Stomach smooth muscle (tissue), 2 donors: ENCODE measurements around the gene MVB12B.

Experiments
- H3K27ac ChIP-seq: one replicate; pipeline ENCODE4 v1.7.0; 2013; ENCODE audit warnings: mild to moderate bottlenecking, low read length, inconsistent platforms
- H3K27me3 ChIP-seq, 2 donors: one replicate each; pipeline ENCODE4 v1.7.0; 2013; ENCODE audit warnings: low read length in 2 of 2; ENCODE audit not compliant: insufficient read depth in 2 of 2, control insufficient read depth in 1 of 2
- H3K36me3 ChIP-seq, 2 donors: one replicate each; pipeline ENCODE4 v1.7.0; 2013; ENCODE audit warnings: low read length in 2 of 2; ENCODE audit not compliant: control insufficient read depth in 2 of 2, insufficient read depth in 2 of 2
- H3K4me1 ChIP-seq: one replicate; pipeline ENCODE4 v1.7.0; 2013; ENCODE audit warnings: low read length; ENCODE audit not compliant: control insufficient read depth, insufficient read depth
- H3K4me3 ChIP-seq, 2 donors: one replicate each; pipeline ENCODE4 v1.7.0; 2013; ENCODE audit warnings: low read length in 2 of 2
- H3K9ac ChIP-seq, 2 donors: one replicate each; pipeline ENCODE4 v1.7.0; 2013; ENCODE audit warnings: low read length in 2 of 2, mild to moderate bottlenecking in 1 of 2
- H3K9me3 ChIP-seq, 2 donors: one replicate each; pipeline ENCODE4 v1.7.0; 2013; ENCODE audit warnings: low read length in 2 of 2; ENCODE audit not compliant: control insufficient read depth in 2 of 2
- donor health status: healthy.
- donor health status: Pancreatic carcinoma.

MVB12B gene

DNA sequence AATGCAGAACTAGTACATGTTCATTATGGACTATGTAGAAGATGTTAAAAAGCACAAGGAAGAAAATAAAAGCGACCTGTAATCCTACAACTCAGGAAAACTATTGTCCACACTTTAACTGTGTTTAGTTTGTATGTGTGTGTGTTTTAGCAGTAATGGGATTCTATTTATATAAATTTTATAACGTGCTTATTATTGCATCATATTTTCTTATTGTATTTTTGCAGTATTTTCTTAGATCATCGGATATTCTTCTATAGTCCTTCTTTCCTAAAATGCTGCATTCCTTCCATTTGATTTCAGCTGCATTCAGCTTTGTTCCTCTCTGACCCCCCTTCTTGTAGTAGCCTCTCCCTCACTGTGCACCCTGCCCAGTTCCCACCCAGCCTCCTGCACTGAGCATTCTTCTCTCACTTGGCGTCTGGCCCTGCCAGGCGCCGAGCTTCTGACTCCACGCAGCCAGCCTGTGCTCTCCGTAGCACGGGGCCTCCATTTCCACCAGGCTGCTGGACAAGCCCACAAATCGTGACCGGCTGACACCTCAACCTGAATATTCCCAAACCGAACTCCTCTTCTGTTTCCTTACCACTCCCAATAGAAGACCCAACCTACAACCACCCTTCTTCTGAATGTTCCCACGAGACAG is 39.9 kb downstream of the MVB12B start:
- peak overlapping the region; percentile 46 for H3K27ac ChIP-seq
- peak overlapping the region in 1 of 2 donors; percentile 49 for H3K4me3 ChIP-seq
- peak overlapping the region in 1 of 2 donors; percentile 47 for H3K9ac ChIP-seq
- no peaks in the 10 kb centered on the region for H3K36me3 ChIP-seq
- H3K9me3 ChIP-seq = peaks cover 0 to 3% of the 10 kb centered on the region in 2 donors
- peaks cover 38% of the 10 kb centered on the region for H3K4me1 ChIP-seq
- H3K27me3 ChIP-seq = no peaks in the 10 kb centered on the region

DNA sequence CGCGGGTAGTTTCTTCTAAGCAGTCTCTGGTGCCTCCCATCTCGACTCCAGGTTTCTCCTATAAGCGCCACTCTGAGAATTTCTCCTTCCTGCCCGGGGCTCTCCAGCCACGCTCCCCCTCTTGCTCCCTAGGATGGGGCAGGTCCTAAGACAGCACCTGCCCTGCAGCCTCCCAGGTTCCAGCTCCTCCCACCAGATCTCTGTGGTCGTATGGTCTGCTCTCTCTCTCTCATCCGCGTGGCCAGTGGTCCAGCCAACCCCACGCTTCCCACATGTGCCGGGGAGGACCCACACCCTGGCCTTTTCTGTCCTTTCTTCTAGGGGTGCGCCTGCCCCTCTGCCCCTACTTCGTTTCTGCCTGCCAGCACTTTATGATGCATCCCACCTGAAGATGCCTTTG is 40.5 kb downstream of the MVB12B start:
- H3K36me3 ChIP-seq = no peaks in the 10 kb centered on the region
- H3K27me3 ChIP-seq = no peaks in the 10 kb centered on the region
- peak overlapping the region; percentile 46 for H3K27ac ChIP-seq
- H3K4me3 ChIP-seq = peak overlapping the region in 1 of 2 donors; percentile 49
- H3K9ac ChIP-seq = peak overlapping the region in 1 of 2 donors; percentile 47
- H3K9me3 ChIP-seq = no peaks in the 10 kb centered on the region
- peaks cover 38% of the 10 kb centered on the region for H3K4me1 ChIP-seq

DNA sequence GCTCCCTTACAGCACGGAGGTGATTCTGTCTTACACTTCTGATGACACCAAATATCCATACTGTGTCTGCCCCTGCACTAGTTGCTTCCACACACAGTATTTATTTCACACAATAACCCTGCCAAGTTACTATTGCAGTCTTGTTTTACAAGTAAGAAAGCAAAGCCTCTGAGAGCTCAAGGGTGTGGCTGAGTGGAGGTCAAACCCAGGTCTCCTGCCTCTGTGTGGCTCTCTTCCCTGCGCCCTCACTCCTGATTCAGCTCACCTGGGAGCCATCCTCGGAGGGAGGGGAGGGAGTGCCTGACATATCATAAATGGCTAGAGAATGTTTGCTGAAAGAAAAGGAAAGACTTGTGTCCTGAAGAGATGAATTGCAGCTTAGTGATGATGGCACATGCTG is 41.0 kb downstream of the MVB12B start:
- Histone ChIP-seq H3K36me3 (no peaks in the 10 kb centered on the region), H3K4me3 (no peak overlapping the region), H3K9ac (no peak overlapping the region), H3K9me3 (no peaks in the 10 kb centered on the region), H3K4me1 (peaks cover 38% of the 10 kb centered on the region), H3K27me3 (no peaks in the 10 kb centered on the region), H3K27ac (no peak overlapping the region)

DNA sequence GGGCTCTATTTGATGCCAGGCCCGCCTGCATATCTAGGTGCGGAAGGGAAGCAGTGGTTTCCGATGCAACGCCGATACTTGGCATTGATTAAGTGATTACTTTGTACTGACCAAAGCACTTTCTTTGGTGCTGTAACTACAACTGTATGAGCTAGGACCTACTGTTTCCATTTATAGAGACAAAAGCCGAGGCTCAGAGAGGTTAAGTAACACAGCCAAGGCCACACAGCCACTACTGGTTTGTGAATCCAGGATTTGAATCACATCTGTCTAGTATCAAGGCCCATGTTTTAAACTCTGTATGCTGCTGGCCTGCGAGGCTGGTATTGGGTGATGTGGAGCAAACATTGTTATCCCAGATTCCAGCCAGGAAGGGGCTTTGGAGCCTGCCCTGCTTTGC is 41.4 kb downstream of the MVB12B start:
- no peaks in the 10 kb centered on the region for H3K9me3 ChIP-seq
- H3K27me3 ChIP-seq = no peaks in the 10 kb centered on the region
- H3K4me1 ChIP-seq = peaks cover 38% of the 10 kb centered on the region
- no peak overlapping the region for H3K27ac ChIP-seq
- peaks cover 0 to 2% of the 10 kb centered on the region in 2 donors for H3K36me3 ChIP-seq
- H3K4me3 ChIP-seq = no peak overlapping the region
- no peak overlapping the region for H3K9ac ChIP-seq

DNA sequence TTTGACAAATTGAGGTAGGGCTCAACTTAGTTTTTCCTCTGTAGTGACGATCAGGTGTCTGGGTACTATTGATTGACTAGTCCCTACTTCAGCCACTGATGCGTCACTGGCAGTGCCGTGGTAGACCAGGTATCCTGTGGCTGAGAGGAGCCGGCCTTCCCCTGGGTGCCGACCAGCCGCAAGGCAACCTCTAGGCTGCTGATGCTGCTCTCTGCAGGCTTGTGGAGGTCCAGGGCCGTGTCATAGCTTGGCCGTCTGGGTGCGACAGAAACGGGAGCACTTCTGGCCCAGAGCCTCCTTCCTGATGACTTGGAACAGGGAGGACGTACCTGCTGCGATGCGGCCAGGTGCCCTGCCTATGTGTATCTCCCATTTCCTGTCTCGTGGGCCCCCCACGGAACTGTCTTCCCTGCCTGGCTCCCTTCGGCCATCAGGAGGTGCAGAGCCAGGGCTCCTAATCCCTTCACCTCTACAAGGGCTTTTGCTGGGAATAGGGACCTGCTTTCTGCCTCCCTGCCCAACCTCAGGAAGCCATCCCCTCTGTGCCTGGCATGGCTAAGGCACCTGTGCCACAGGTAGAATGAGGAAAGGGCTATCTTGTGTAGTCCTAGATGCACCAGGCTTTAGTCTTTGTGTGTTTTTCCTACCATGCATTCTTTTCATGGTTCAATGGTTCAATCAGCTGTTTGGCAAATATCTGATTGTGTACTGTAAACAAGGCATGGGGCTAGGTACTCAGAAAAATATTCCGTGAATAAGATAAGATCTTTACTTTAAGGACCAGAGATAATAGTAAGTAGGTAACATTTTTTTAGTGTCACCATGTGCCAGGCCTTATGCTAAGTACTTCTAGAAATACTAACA is 44.6 kb downstream of the MVB12B start:
- no peak overlapping the region for H3K4me3 ChIP-seq
- no peak overlapping the region for H3K27ac ChIP-seq
- H3K27me3 ChIP-seq = no peaks in the 10 kb centered on the region
- no peaks in the 10 kb centered on the region for H3K9me3 ChIP-seq
- peaks cover 33% of the 10 kb centered on the region for H3K4me1 ChIP-seq
- no peak overlapping the region for H3K9ac ChIP-seq
- peaks cover 0 to 2% of the 10 kb centered on the region in 2 donors for H3K36me3 ChIP-seq

DNA sequence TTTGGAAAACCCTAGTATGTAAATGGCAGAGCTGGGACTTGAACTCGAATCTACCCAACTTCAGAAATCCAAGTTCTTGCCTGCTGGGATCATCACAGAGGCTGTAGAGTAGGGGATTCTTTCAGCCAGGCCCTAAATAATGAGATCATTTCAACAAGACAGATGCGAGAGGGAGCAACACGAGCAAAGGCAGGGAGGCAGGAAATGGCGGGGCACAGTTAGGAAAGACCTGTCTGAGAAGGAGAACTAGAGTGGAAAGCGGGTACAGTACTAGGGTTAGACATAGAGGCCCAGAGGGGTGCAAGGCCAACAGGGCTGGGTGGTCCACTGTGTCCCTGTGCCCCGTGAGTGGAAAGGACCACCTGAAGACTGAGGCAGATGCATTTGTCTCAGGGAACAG is 46.1 kb downstream of the MVB12B start:
- Histone ChIP-seq H3K4me3 (no peak overlapping the region), H3K4me1 (peaks cover 22% of the 10 kb centered on the region), H3K9me3 (no peaks in the 10 kb centered on the region), H3K27me3 (no peaks in the 10 kb centered on the region), H3K9ac (no peak overlapping the region), H3K27ac (no peak overlapping the region), H3K36me3 (peaks cover 0 to 2% of the 10 kb centered on the region in 2 donors)

DNA sequence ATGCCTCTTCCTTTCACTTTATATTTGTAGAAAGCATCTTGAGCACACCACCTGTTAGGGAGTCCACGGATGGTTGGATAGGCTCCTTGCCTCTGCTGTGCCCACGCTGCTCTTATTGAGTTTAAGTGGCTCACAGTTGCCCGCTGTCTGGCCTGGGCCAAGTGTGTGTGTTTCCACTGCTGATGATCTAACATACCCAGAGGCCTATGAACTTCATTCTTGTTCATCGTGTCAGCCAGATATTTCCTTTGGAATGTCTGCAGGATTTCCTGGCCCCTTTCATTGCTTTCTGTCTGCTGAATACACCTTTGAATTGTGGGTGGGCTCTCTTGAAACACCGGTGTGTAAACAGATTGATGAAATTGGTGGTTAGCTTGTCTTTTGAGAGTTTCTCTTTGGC is 46.6 kb downstream of the MVB12B start:
- H3K27ac ChIP-seq = no peak overlapping the region
- H3K27me3 ChIP-seq = no peaks in the 10 kb centered on the region
- peaks cover 17% of the 10 kb centered on the region for H3K4me1 ChIP-seq
- H3K4me3 ChIP-seq = no peak overlapping the region
- H3K9me3 ChIP-seq = no peaks in the 10 kb centered on the region
- no peak overlapping the region for H3K9ac ChIP-seq
- peaks cover 0 to 2% of the 10 kb centered on the region in 2 donors for H3K36me3 ChIP-seq

DNA sequence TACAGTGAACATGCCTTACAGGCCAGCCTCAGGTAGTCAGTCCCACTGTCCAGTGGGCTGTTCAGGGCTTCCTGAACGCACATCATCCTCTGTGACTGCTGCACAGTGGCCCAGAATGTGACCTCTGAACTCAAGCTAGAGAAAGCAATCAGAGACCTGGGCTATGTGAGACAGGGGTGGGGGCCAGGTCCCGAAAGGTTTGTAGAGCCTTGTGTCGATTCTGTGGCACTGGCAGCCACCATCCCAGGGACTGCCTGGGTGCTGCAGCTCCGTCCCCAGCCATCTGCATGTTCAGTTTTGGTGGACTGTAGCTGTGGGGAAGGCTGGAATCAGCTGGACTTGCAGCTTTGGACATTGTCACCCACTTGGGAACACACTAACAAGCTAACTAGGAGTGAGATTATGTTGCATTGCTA is 47.7 kb downstream of the MVB12B start:
- H3K27ac ChIP-seq = no peak overlapping the region
- H3K9me3 ChIP-seq = no peaks in the 10 kb centered on the region
- peaks cover 16% of the 10 kb centered on the region for H3K4me1 ChIP-seq
- no peaks in the 10 kb centered on the region for H3K27me3 ChIP-seq
- H3K9ac ChIP-seq = no peak overlapping the region
- no peak overlapping the region for H3K4me3 ChIP-seq
- H3K36me3 ChIP-seq = peaks cover 0 to 2% of the 10 kb centered on the region in 2 donors

DNA sequence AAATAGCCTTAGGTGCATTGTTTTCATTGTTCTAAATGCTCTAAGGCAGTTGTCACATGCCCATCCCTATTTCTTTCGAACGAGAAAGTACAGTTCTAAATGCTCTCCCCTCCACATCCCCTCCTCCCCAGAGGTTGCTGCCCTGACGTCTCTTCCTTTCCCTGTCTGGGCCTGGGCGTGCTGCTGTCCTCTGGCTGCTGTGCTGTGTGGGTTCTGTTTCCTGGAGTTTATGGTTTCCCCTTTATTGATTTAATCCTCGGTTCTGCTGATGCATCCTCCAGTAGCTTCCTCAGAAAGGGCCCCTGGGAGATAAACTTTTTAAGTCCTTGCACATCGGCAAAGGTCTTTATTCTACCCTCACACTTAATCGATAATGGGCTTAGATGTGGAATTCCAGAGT is 48.8 kb downstream of the MVB12B start:
- H3K4me1 ChIP-seq = peaks cover 16% of the 10 kb centered on the region
- no peak overlapping the region for H3K4me3 ChIP-seq
- H3K9me3 ChIP-seq = no peaks in the 10 kb centered on the region
- H3K9ac ChIP-seq = no peak overlapping the region
- H3K27me3 ChIP-seq = no peaks in the 10 kb centered on the region
- H3K36me3 ChIP-seq = peaks cover 0 to 2% of the 10 kb centered on the region in 2 donors
- no peak overlapping the region for H3K27ac ChIP-seq

DNA sequence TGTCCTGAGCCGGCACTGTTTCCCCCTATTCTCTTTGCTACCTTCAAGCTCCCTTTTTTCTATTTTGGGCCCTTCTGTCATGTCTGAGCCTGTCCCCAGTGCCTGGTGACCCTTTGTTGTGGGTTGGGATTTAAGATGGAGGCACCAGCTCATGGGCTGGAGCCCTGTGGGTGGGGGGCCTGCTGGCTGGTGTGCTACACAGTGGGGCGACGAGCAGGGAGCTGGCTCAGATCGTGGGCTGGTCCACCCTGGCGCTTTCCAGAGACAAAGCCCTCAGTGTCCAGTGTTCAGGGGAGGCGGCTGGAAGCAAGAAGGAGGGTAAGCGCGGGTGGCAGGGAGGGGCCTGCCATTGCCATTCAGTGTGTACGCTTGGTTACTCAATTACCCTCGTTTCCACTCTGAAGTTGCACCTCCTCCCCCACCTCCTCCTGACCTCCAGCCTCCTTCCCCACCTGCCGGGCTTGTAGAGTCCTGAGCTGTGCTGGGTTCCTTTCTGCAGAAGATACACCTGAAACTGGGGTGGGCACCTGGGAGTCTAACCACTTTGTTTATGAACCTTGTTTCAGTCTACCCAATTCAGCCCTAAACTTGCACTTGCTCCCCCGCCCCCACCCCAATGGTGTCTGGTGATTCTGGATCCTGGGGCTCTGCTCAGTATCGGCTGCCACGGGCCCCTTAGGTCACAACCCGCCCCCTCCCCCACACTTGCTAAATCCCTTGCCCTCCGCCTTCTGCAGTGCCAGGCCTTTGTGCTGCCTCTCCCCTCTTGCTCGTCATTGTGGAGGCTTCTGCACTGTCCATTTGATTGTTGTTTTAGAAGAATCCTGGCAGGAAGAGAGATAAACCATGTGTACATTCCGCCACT is 49.9 kb downstream of the MVB12B start:
- no peaks in the 10 kb centered on the region for H3K27me3 ChIP-seq
- H3K36me3 ChIP-seq = peaks cover 2 to 5% of the 10 kb centered on the region in 2 donors
- H3K9ac ChIP-seq = no peak overlapping the region
- no peak overlapping the region for H3K4me3 ChIP-seq
- peaks cover 16% of the 10 kb centered on the region for H3K4me1 ChIP-seq
- H3K27ac ChIP-seq = no peak overlapping the region
- no peaks in the 10 kb centered on the region for H3K9me3 ChIP-seq
